ENCODE measurements around the gene MPG.
"Not testable (repeated sequence)": the region's sequence is repeated elsewhere in the genome, so short reads cannot be mapped to it uniquely, and the experiment has no call there.

The MPG gene

GRCh38 chr16:43294-43693 lies 34.7 kb upstream of the MPG start:
- TF ChIP-seq CTCF (IDR thresholded peaks at IDR 0.05; ENCODE audit: insufficient read depth, missing control alignments) = no peak
- no peak for DNase-seq (ENCODE audit: insufficient read length, low spot score)
- no peak for FAIRE-seq

DNA sequence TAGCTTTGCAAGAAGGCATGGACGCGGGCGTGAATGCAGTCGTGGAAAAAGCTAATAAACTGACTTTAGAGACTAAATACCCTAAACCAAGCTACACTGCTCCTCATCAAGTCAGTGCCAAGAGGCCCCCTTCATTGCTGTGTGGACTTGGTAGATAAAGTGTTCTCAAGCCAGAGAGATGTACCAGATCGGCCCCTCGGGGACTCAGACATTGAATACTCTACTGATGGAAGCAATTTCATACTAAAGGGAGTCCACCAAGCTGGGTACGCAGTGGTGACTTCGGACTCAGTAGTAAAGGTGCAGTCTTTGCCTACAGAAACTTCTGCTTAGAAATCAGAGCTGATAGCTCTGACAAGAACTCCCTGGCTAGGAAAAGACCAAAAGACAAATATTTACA lies 33.4 kb upstream of the MPG start:
- FAIRE-seq (no peak), DNase-seq (ENCODE audit: insufficient read length, low spot score) (no peak)
- TF ChIP-seq CTCF (IDR thresholded peaks at IDR 0.05; ENCODE audit: insufficient read depth, missing control alignments) = no peak

GRCh38 chr16:45454-45853 lies 32.6 kb upstream of the MPG start:
- no peak for DNase-seq (ENCODE audit: insufficient read length, low spot score)
- FAIRE-seq = no peak
- no peak for TF ChIP-seq CTCF (IDR thresholded peaks at IDR 0.05; ENCODE audit: insufficient read depth, missing control alignments)

DNA sequence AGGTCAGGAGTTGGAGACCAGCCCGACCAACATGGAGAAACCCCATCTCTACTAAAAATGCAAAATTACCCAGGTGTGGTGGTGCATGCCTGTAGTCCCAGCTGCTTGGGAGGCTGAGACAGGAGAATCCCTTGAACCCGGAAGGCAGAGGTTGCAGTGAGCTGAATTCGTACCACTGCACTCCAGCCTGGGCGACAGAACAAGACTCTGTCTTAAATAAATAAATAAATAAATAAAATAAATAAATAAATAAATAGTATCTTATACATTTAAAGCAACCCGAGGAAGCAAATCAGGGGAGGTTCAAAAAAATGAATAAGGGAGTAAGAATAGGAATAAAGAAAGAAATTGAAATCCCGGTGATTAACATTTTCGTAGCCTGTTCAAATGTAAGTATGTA lies 31.5 kb upstream of the MPG start:
- not testable (repeated sequence) for FAIRE-seq; DNase-seq (ENCODE audit: insufficient read length, low spot score)

DNA sequence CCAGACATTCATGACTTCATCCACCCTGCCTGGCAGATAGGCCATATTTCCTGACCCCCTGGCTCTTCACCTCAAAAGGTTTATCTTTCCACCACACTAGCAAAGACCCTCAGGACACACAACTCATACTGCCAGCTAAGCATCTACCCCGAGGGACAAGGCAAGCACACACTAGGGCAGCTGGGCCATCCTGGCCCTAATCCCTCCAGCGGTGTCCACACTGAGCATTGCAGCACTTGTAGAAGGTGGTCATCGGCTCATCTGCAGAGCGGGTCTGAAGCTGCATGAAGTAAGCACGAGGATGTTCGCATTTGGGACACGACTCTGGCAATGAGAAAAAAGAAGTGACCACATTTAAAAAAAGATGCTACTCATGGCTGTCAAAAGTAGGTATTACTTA lies 30.8 kb upstream of the MPG start:
- no peak for FAIRE-seq
- TF ChIP-seq CTCF (IDR thresholded peaks at IDR 0.05; ENCODE audit: insufficient read depth, missing control alignments) = no peak
- DNase-seq (ENCODE audit: insufficient read length, low spot score) = no peak

GRCh38 chr16:50769-51591 lies 27.0 kb upstream of the MPG start:
- no peak for TF ChIP-seq CTCF (IDR thresholded peaks at IDR 0.05; ENCODE audit: insufficient read depth, missing control alignments)
- no peak for DNase-seq (ENCODE audit: insufficient read length, low spot score)
- FAIRE-seq = no peak

DNA sequence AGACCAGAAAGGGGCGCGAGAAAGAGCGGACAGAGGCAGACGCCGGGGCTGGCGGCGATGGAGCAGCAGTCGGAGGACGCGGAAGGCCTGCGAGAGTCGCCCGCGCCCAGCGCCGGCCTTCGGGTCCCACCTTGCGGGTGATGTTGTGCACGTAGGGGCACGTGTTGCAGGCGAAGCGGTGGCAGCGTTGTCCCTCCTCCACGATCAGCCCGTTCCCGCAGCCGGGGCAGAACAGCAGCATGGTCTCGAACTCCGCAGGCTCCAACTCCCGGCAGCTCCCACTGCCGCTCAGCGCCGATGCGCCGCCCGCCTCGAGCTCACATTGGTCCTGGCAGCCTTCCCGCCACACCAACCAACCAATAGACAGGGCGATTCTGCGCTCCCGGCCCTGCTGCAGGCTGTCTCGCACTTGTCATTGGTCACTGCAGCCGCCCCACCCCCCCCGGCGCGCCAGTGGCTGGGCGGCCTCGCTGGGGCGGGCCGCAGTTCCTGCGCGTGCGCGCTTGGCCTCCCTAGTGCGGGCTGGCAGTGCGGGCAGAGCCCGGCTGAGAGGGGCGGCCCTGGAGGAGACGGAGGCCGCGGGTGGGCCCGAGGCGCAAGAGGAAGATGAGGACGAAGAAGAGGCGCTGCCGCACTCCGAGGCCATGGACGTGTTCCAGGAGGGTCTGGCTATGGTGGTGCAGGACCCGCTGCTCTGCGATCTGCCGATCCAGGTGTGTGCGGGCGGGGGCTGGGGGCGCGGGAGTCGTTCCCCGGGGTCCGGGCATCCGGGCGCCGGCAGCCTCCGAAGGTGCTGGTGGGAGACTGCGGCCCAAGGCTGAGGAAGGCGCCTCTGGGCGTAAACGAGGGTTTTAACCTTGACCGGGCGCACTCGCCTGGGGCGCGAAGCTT lies 24.4 kb upstream of the MPG start, which contains the start of the genes POLR3K and SNRNP25:
Gene POLR3K, minus strand, starts transcription at position 263 of the 891 bp plus-strand sequence. Its CDS starts 22 bp downstream, at position 241.
Gene SNRNP25, plus strand, starts transcription at position 483 of the 891 bp plus-strand sequence. Its CDS starts 189 bp downstream, at position 672.
- no peak for TF ChIP-seq CTCF (IDR thresholded peaks at IDR 0.05; ENCODE audit: insufficient read depth, missing control alignments)
- no peak for FAIRE-seq

More for the DNA sequence above, 24.4 kb upstream of the MPG start, which contains the start of the genes POLR3K and SNRNP25:
- peak; percentile 98 for DNase-seq (ENCODE audit: insufficient read length, low spot score)

All from D721Med (cell line).